Skin epidermis (tissue), 12 donors: Measurements from ENCODE around the gene ATP2B2.

Source experiments
- H3K27ac ChIP-seq, 21 experiments: fragments of 200-600 bp; sonication (generic) in 11 of 21; one replicate each; pipeline ENCODE4 v1.5.0; 2020; ENCODE audit warnings: mild to moderate bottlenecking in 3 of 21, inconsistent platforms in 2 of 21, moderate library complexity in 2 of 21
- H3K4me3 ChIP-seq, 7 experiments: fragments of 200-600 bp; sonication (generic) in 2 of 7; one replicate each; pipeline ENCODE4 v1.5.0; 2020; ENCODE audit warnings: inconsistent platforms in 2 of 7, mild to moderate bottlenecking in 2 of 7, moderate library complexity in 1 of 7

Gene ATP2B2

DNA sequence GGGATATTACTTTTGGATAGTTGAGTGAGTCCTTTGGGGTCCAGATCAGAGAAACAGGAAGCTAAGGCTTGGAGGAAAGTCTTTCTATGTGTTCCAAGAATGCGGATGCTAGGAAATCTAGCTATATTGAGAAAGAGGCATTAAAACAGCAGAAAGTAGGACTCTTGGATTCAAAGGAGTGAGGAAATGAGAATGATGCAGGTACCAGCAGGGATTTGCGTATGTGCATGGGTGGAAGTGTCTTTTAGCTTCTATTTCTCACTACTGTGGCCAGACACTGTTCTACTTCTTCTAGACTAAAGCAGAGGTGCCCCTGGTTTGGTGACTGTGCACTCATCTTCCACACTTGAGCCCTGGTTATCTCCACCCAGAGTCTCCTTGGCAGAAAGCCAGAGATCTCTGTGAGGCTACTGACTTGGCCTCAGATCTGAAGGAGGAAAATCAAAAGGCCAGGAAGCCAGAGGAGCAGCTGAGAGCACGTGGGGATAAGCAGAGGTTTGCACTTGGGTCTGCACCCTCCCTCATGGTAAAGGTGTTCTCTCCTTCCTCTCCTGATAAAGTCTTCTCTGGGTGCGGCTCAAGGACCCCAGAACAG is 44.3 kb downstream of the ATP2B2 start:
- no peak overlapping the region for H3K27ac ChIP-seq
- no peak overlapping the region for H3K4me3 ChIP-seq

DNA sequence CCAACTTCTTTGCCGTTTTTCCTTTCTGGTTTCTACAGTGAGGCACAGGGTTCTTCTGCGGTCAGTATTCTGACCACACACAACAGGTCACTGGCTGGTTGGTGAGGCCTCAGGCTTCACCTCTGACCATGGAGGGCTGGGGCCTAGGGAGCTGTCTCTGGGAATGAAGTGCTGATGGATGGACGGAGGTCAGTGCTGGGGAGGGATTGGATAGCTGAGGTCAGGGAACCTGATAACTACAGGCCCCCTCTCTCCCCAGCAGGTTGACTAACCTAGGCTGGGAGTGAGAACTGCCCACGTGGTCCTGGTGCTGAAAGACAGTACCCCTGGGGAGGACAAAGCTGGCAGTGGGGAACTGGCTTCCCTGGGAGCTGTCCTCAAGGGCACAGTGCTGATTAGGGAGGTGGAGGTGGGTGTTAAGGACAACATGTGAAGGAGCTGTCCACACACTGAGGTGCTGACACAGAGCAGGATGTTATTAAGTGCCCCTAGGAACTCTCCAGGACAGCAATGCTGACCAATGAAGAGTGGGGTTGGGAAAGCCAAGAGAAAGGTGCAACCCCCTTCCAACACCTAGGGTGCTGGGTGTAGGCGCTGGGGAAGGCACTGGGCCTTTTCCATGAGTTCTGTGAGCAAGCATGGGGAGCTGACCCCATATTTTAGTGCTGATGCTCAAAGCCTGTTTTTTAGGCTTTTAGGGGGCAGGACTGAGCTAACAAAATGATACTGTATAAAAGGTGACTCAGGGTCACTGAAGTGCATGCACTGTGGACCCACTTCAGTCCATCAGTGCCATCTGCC is 45.2 kb downstream of the ATP2B2 start:
- Histone ChIP-seq H3K27ac (no peak overlapping the region), H3K4me3 (no peak overlapping the region)

DNA sequence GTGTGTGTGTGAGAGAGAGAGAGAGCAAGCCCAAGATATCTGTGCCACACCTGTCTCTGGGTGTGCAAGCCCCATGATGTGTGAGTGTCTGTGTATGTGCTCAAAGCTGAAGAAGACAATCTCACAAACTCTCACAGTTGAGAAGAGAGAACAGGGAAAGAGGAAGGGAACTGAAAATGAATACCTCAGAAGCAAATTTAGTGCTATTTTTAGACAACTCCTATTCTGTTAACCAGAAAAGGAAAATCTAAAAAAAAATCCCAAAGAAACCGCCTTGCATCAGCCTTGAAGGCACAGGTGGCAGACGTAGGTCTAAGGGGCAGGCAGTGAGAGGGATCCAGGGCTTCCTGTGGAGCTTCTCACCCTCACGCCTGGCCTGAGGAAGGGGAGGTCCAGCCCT is 47.8 kb downstream of the ATP2B2 start:
- H3K27ac ChIP-seq: no peak overlapping the region
- no peak overlapping the region for H3K4me3 ChIP-seq

GRCh38 chr3:10456981-10457380 is 48.4 kb downstream of the ATP2B2 start:
- Histone ChIP-seq H3K27ac (no peak overlapping the region), H3K4me3 (no peak overlapping the region)

- H3K4me3 ChIP-seq: no peak overlapping the region
- H3K27ac ChIP-seq: no peak overlapping the region
Observed at GRCh38 chr3:10455545-10455914, 49.9 kb downstream of the ATP2B2 start.

GRCh38 chr3:10454907-10455544 is 50.4 kb downstream of the ATP2B2 start:
- Histone ChIP-seq H3K4me3 (no peak overlapping the region), H3K27ac (no peak overlapping the region)

DNA sequence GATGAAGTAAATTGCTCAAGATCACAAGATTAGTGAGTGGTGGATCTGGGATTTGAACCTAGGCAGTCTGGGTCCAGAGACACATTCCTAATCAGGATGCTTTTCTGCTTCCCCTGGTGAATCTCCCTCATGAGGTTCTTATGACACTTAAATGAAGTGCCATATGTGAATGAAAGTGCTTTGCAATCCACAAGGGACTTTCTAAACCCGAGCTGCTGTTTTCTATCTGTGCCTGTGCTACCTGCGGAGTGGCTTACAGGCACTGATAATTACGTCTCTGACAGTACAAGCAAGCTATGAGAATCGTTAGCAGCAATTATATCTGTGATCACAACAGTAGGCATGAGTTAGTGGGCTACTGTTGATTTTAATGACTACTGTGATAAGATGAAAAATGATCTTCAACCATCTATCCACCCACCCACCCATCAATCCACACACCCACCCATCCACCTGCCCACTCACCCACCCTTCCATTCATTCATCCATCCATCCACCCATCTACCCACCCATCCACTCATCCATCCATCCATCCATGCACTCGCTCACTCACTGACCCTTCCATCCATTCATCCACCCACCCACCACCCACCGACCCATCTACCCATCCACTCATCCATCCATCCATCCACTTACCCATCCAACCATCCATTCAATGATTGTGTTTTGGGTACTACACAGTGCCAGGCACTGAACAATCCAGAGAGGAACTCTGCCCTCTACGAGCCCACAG is 51.8 kb downstream of the ATP2B2 start:
- H3K4me3 ChIP-seq: no peak overlapping the region
- no peak overlapping the region for H3K27ac ChIP-seq

- Histone ChIP-seq H3K27ac (no peak overlapping the region), H3K4me3 (no peak overlapping the region)
Observed at GRCh38 chr3:10450494-10451440, 54.6 kb downstream of the ATP2B2 start.

- H3K27ac ChIP-seq: no peak overlapping the region
Observed at GRCh38 chr3:10449436-10449835, 56.0 kb downstream of the ATP2B2 start.

GRCh38 chr3:10448544-10448943 is 56.8 kb downstream of the ATP2B2 start:
- no peak overlapping the region for H3K27ac ChIP-seq

More at GRCh38 chr3:10449436-10449835, 56.0 kb downstream of the ATP2B2 start:
- H3K4me3 ChIP-seq: no peak overlapping the region

GRCh38 chr3:10447527-10448260 is 57.7 kb downstream of the ATP2B2 start:
- no peak overlapping the region for H3K27ac ChIP-seq
- H3K4me3 ChIP-seq: no peak overlapping the region

More at GRCh38 chr3:10448544-10448943, 56.8 kb downstream of the ATP2B2 start:
- no peak overlapping the region for H3K4me3 ChIP-seq

- Histone ChIP-seq H3K27ac (no peak overlapping the region), H3K4me3 (no peak overlapping the region)
Observed at GRCh38 chr3:10447110-10447509, 58.3 kb downstream of the ATP2B2 start.

GRCh38 chr3:10445561-10446175 is 59.7 kb downstream of the ATP2B2 start:
- Histone ChIP-seq H3K4me3 (no peak overlapping the region), H3K27ac (no peak overlapping the region)

GRCh38 chr3:10444511-10444910 is 60.9 kb downstream of the ATP2B2 start:
- Histone ChIP-seq H3K4me3 (no peak overlapping the region), H3K27ac (no peak overlapping the region)

DNA sequence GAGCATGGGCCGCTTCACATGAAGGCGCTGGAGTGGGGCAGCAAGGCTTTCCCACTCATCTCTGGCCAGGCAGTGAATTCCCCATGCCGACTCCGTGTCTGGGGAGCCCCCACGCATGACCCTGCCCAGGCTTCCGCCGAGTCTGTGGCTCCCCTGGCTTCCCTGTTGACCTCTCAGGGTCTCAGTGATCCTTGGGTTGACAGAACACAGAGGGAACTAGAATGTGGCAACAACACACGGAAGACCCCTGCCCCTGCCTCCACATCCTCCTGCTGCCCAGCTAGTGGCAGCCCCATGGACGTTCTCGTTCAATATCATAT is 61.3 kb downstream of the ATP2B2 start:
- Histone ChIP-seq H3K4me3 (no peak overlapping the region), H3K27ac (no peak overlapping the region)

DNA sequence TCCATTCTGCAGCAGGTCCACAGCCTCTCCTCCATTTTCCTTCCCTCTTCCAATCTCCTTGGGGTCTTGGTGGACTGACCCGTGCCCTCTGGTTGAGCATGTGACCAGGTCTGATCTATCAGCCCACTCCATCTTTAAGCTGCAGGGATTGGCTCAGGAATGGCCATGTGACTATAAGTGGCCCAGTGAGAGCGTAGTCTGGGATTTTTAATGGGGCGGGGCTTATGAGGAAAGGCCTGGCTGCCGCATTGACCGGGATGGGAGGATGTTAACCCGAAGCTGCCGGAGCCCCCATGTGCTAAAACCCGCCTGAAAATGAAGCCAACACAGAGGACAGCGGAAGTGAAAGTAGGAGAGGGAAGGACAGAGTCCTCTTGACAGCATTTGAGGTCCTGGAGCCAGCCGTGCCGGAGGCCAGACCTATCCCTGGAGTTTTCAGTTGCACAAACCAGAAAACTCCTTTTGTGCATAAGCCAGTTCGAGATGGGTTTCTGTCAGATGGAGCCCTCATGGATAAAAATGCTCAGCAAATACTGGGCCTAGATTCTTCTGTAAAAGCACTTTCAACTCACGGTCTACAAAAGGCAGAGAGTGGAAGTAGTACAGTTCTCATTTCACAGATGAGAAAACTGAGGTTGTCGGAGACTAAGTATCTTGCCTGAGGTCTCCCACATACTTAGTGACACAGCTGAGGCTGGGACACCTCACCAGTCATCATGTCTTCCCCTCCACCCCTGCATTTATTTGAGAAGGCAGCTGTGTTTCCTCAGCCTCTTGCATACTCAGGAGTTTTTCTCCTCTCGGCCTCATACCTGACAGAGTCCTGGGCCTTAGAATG is 61.9 kb downstream of the ATP2B2 start:
- H3K4me3 ChIP-seq: no peak overlapping the region
- no peak overlapping the region for H3K27ac ChIP-seq

- no peak overlapping the region for H3K4me3 ChIP-seq
- no peak overlapping the region for H3K27ac ChIP-seq
Observed at GRCh38 chr3:10442151-10442795, 63.1 kb downstream of the ATP2B2 start.
